ENCODE results near the gene DDHD1.
"Not testable (repeated sequence)": the region's sequence is repeated elsewhere in the genome, so short reads cannot be mapped to it uniquely, and the experiment has no call there.

Gene DDHD1

DNA sequence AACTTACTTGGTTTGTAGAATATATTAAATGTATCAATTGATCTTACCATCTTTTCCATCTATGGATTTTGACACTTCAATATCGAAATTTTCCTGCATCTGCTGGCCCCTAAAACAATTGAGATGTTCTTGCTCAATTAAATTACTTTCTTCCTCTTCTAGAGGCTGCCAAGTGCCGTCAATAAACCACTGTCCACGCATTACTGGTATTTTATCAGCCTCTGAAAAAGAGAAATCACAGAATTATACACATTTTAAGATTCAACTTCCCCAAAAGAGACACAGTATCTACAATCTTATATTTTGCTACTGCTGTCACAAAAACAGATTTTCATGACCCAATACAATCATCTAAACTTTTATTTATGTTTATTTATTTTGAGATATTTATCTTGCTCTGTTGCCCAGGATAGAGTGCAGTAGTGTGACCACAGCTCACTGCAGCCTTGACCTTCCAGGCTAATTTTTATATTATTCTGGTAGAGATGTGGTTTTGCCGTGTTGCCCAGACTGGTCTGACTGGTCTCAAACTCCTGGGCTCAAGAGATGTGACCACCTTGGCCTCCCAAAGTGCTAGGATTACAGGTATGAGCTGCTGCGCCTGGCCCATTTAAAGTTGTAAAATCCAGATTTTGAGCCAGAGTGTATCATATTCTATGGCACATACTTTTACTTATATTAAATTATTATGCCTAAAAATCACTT is 49.3 kb downstream of the DDHD1 start:
- DNase-seq = no peak

DNA sequence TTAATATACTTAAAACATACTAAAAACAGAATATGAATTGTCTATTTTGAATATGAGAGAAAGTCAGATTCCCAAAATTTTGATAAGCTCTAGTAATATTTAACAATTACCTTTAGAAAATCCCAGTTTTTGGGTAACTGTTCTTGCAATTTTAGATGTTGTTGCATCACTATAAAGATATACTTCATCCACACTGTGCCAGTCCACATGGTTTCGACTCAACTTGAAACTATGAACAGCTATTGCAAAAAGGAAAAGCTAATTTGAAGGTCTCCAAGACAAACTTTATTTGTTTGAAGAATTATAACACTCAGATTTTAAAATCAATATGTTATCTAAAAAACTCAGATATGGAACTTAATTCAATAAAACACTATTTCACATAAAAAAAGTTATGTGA is 59.9 kb downstream of the DDHD1 start:
- DNase-seq = no peak

DNA sequence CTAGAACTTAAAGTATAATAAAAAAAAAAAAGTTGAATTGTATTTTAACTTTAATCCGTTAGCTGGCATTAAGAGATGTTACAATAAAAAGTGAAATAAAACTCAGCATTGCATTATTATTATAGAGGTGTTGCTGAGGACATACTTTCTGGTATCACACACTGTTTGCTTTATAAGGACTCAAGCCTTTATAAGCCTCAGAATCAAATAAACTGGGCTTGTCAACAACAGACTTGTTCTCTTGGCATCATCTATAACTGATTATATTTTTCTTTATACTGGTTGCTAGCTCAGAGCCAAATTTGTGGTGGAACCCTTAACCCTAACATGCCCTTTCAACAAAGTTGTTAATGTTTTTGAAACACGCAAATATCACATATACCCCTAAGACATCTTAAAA is 62.3 kb downstream of the DDHD1 start:
- no peak for DNase-seq

DNA sequence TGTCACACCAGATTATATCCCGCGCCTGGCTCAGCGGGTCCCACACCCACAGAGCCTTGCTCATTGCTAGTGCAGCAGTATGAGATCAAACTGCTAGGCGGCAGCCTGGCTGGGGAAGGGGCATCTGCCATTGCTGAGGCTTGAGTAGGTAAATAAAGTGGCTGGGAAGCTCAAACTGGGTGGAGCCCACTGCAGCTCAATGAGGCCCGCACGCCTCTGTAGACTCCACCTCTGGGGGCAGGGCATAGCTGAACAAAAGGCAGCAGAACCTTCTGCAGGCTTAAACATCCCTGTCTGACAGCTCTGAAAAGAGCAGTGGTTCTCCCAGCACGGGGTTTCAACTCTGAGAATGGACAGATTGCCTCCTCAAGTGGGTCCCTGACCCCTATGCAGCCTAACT is 68.2 kb downstream of the DDHD1 start:
- DNase-seq = not testable (repeated sequence)

DNA sequence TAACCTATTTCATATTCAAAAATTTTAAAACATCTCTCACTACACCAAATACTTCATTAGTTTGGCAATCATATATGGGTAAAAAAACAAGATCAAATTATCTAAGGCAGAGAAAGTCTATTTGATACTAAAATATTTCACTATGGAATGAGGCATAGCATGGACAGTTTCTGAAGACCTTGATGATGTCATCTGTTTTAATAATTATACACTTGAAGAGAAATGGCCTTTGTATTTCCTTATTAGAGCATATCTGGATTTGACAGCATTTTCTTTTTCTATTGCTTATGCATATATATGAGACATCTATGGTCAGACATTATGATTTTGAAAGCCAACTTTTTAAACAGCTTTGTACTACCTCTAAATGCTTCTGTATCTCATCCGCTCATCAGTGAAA is 88.6 kb downstream of the DDHD1 start:
- DNase-seq = no peak

DNA sequence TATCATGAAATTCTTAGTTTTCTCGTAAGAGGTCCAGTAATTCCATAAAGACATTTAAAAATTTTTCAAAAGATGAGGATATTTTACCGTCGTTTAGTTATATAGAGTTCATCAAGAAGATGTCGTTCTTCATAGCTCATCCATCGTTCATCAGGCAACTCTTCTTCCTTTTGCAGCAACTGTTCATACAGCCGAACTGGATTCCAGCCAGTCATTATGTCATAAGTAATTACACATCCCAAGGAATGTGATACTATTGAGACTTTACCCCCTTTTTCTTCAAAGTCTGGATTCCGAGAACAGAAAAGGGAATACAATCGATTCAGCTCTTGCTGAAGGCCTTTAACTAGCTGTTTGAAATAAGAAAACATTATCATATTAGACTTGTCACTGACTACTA is 90.3 kb downstream of the DDHD1 start:
- DNase-seq = no peak

GRCh38 chr14:53060046-53060445 is 93.1 kb downstream of the DDHD1 start:
- no peak for DNase-seq

- DNase-seq = peak; percentile 20 to 55
These were observed 98.1 kb downstream of the DDHD1 start for GRCh38 chr14:53055003-53055402.

- no peak for DNase-seq
These were observed 98.7 kb downstream of the DDHD1 start for GRCh38 chr14:53054457-53054856.

DNA sequence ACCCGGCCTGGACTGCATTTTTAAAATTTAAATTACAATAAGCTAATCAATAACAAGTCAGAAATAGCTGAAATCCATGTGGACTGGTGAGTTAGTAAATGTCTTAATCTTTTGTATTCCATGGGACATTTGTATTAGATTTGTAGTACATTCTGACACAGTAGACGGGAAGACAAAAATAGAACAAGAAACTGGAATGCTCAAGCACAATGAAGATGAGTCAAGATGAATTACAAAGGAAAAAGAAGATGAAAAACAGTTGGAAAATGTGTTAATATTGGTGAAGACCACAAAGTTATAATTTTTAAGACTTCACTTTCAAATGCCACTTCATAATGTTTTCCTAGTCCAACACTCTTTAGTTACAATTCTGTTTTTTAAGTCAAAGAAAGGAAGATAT is 104.5 kb downstream of the DDHD1 start:
- DNase-seq = no peak

- DNase-seq = no peak
These were observed 105.6 kb downstream of the DDHD1 start for GRCh38 chr14:53047307-53048069.

DNA sequence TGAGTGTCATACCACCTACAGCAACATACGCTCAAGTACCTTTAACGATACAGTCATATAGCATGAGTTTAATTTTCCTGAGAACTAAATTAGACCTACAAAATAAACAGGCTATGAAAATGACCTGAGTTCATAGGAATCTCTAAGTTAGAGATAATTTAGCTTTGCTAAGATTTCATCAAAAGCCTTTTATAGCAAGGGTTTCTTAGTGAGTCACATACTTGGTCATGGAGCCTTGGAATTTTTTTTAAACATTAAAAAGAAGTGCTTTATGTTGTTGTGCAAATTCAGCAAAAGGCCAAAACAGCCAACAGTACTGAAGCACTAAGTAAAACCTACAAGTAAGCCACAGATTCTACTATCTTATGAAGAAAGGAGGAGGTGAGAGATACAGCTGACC is 108.6 kb downstream of the DDHD1 start:
- no peak for DNase-seq

DNA sequence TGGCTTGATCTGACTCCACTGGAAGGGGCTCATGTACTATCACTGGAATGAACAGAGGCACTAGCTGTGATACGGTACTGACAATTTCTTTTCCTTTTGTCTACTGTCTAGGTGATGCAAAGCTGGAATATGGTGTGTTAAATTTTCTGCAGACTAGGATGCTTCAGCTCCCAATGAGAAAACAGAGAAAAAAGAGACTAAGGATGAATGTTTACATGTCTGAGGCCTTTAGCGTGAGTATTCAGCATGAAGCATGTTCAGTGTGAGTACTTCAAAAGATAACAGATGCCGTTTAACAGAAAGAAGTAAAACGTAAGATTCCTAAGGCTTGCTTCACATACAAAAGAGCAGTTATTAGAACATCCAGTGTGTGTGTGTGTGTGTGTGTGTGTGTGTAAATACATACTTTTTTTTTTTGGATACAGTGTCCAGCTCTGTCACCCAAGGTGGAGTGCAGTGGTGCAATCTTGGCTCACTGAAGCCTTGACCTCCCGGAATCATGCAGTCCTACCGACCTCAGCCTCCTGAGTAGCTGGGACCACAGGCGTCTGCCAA is 110.0 kb downstream of the DDHD1 start:
- DNase-seq = no peak

DNA sequence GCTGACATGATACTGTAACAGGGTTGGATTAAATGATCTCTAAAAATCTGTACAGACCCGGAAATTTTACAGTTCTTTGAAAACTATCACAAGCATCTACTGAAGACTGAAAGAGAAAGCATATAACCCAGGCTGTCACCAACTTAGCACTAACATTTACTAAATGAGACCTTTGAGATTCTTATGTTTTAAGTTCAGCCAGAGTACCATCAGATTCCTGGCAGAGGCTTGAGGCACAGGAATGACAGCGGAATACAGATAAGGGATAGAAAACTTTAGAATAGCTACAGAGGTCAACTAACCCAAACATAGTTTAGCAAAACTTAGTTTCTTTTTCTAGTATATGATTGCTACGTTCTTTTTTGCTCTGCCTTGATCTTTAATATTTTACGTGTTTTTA is 110.6 kb downstream of the DDHD1 start:
- no peak for DNase-seq

- no peak for DNase-seq
These were observed 112.1 kb downstream of the DDHD1 start for GRCh38 chr14:53041067-53041466.

DNA sequence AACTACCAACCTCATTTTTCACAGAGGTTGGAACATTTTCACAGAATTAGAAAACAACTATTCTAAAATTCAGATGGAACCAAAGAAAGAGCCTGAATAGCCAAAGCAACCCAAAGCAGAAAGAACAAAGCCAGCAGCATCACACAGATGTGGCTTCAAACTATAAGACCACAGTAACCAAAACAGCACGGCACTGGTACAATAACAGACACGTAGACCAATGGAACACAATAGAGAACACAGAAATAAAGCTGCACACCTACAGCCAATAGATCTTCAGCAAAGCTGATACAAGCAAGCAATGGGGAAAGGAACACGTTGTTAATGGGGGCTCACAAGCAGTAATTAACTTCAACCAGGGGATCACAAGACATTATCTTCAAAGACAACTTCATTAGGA is 114.5 kb downstream of the DDHD1 start:
- no peak for DNase-seq

GRCh38 chr14:53037016-53037415 is 116.1 kb downstream of the DDHD1 start:
- no peak for DNase-seq

DNA sequence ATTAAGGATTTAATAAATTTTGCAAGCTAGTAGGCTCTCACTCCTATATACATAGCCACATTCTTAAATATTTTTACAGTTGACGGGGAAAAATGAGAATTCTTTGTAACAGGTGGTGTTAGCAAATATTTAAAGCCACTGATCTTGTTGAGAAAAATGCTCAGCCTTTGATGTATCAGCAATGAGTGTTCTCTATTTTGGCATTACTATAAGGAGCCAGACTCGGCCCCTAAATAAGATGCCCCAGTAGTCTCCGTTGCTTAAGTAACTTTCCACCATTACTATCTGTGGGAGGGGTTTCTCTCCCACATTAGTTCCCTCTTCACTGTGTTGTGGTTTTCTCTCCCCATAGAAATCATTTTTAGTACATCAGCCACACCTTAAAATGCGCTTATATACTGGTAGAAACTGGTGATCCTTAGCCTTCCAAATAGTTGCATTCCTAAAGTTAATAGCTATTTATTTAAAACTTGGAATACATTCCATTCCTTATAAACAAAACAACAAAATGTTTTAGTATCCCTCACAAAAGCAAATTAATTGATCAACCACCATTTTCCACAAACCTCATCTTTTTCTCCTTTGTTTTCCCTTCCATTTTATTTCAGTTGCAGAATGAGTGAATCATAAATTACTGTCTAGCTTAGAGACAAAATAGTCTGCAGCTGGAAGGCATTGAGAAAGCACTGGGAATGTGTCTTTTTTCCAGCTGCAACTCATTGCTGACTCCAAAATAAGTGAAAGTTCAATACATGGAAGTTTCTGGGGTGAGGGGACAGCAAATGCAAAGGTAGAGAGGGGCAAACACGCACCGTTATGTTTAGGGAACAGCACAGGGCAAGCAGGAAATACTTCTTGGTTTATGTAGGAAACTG is 117.5 kb downstream of the DDHD1 start:
- DNase-seq = no peak

- DNase-seq = no peak
These were observed 118.4 kb downstream of the DDHD1 start for GRCh38 chr14:53034688-53035230.

DNA sequence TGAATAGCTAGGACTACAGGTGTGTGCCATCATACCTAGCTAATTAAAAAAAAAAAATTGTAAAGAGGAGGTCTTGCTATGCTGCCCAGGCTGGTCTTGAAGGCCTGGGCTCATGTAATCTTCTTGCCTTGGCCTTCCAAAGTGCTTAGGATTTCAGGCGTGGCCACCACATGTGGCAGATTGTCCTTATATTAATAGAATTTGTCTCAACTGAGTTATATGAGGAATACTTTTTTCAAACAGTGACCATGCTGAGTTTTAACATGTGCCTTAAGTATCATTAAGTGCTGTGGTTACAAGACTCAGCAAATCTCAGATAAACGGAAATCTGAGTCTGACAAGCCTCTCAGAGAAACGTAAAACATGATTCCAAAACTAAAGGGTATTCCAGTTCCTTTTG is 119.1 kb downstream of the DDHD1 start:
- no peak for DNase-seq

DNA sequence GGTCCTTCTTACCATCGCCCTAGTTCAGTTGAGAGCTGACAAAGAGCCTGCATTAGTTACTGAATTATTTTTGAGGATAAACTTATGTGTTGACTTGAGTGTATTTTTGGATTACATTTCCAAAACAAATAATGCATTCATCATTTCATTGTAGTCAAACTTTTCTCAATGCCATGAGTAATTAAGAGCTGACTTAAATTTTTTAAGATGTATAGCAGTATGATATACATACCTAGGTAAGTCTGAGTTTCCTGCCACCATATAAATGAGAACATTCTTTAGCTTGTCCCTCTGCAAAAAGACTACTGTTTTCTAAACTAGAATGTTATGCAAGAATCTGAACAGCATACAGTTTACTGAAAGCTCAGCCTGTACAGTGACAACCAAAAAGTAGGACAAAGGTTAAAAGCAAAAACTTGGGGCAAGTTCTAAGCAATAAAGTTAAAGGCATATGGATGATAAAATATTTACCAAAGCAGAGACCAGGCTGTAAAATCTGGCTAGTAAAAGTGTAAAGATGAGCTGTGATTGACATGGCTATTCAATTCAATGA is 120.2 kb downstream of the DDHD1 start:
- no peak for DNase-seq

DNA sequence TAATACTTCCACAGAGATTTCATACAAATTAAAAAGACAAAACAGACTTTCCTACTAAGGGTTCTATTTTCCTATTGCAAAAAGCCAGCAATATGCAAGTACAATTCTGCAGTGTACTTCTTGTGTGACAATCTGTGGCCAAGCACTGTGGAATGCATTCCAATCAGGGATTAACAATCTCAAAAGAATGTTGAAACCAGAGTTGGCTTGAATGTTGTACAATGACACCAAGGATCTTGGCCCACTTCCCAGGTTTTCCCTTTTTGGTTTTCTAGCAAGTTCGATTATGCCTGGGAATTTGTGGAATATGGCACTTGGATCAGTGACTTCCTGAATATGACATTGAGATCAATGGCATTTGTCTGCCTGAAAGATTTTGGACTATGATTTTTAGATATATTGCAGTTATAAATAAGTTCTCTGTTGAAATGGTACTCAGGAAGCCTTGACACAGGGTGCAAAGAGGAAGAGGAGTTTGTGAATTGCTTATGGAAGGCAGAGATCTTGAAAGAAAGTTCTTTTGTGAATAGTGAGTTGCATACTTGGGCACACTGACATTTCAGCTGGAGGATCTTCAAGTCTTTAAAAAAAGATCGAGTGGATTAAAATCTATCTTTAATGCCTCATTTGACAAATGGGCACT is 120.8 kb downstream of the DDHD1 start:
- DNase-seq = no peak
